Choroid plexus epithelial cell (primary cell): ENCODE measurements around the gene RAC3.
"Not testable (repeated sequence)": the region's sequence is repeated elsewhere in the genome, so short reads cannot be mapped to it uniquely, and the experiment has no call there.

Experiments
- DNase-seq: peaks from one replicate; pipeline ENCODE4 v3.0.0-alpha.2; 2010; ENCODE audit warnings: low read depth
- H3K4me3 ChIP-seq: 2 replicates; pipeline ENCODE4 v1.5.1; 2011; ENCODE audit warnings: low read depth, mild to moderate bottlenecking, control low read depth, low read length, moderate library complexity
- TF ChIP-seq, protein P1 (sequence below): conservative IDR thresholded peaks from 2 replicates; pipeline ENCODE4 v1.5.1; 2011; ENCODE audit warnings: low read depth, mild to moderate bottlenecking, control low read depth, inconsistent platforms, low read length, moderate library complexity

RAC3 gene

DNA sequence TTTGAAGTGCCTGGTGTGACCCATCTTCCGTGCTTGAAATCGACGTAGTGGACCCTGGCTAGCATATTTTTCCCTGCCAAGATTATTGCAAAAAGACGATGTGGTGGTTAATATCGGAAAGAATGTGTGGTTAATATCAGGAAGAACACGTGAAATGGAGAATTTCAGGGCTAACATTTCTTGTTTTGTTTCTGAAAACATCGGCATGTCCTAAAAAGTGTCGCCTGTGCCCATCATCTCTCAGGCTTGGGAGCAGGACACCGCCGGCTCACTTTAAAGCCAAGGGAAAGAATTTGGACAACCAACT lies 6.4 kb downstream of the RAC3 start:
- no peak for DNase-seq
- TF ChIP-seq, protein P1, sequence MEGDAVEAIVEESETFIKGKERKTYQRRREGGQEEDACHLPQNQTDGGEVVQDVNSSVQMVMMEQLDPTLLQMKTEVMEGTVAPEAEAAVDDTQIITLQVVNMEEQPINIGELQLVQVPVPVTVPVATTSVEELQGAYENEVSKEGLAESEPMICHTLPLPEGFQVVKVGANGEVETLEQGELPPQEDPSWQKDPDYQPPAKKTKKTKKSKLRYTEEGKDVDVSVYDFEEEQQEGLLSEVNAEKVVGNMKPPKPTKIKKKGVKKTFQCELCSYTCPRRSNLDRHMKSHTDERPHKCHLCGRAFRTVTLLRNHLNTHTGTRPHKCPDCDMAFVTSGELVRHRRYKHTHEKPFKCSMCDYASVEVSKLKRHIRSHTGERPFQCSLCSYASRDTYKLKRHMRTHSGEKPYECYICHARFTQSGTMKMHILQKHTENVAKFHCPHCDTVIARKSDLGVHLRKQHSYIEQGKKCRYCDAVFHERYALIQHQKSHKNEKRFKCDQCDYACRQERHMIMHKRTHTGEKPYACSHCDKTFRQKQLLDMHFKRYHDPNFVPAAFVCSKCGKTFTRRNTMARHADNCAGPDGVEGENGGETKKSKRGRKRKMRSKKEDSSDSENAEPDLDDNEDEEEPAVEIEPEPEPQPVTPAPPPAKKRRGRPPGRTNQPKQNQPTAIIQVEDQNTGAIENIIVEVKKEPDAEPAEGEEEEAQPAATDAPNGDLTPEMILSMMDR: no peak
- peak overlapping the region; percentile 37 for H3K4me3 ChIP-seq

GRCh38 chr17:82038796-82039409 lies 7.4 kb downstream of the RAC3 start:
- not testable (repeated sequence) for H3K4me3 ChIP-seq, DNase-seq

DNA sequence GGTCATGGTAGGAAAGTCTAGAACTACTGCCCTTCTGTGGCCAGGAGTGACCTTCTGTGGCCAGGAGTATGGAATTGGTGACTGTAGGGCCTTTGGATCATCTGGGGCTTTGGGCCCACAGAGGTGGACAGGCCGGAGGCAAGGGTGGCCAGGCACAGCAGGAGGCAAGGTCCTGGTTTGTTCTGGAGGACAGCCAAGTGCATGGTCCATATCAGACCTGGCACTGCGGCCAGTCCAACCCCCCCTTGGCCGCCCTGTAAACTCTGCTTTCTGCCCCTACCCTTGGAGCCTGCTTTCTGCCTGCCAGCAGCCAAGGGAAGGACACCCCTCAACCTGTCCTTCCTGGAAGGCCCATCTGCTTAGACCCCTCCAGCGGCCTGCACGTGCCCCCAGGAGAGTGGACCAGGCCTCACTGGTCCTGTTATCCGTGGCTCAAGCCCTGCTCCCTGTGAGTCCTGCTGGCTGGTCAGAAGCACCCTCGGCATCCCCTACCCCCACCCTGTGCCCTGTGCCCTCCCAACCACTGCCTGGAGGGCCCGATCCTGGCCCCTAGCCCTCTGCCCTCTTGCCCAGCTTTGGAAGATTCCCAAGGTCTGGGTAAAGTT lies 8.3 kb downstream of the RAC3 start:
- no peak for DNase-seq
- TF ChIP-seq, protein P1: no peak
- H3K4me3 ChIP-seq: no peak overlapping the region

DNA sequence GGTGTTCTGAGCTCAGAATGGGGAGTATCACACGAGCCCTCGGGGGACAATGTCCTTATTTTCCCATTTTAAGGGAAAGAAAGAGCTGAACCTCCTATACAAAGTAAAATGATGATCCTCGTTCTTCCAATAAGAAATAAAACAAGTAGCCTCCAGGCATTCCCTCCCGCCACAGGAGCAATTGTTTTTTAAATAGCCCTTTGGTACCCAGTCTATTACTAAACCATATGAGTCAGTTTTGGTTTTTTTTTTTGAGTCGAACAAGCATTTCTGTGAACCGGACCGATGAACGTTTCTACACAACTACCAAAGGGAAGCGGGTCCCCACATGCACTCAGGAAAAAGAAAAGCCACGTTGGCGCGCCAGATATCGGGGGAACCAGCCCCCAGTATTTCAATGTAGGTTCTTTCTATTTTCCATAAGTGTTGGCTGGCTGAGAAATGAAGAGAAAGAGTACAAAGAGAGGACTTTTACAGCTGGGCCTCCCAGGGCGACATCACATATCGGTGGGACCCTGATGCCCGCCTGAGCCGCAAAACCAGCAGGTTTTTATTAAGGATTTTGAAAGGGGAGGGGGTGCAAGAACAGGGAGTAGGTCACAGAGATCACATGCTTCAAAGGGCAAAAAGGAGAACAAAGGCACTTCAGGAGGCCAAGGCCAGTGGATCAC lies 9.8 kb downstream of the RAC3 start:
- TF ChIP-seq, protein P1: no peak
- DNase-seq: peak; percentile 32
- no peak overlapping the region for H3K4me3 ChIP-seq

GRCh38 chr17:82042649-82043048 lies 11.2 kb downstream of the RAC3 start:
- H3K4me3 ChIP-seq: no peak overlapping the region
- no peak for DNase-seq
- TF ChIP-seq, protein P1: no peak

DNA sequence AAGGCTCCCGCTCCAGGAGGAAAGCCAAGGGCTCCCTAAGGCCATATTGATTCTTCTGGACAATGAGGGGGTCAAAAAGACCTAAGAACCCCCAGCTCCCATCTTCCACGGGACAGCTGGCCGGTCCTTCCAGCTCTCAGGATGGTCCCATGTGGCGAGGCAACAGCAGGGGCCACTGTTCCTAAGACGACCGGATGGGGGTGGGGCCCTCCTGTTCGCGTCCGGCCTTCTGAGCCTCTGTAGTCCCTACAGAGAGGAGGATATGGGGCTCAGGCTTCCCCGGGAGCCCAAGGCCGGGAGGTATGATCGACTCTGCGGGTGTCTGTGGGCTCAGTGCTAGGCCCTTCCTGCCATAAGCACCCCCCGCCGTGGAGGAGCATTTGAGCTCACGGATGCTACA lies 12.0 kb downstream of the RAC3 start:
- H3K4me3 ChIP-seq: no peak overlapping the region
- no peak for DNase-seq
- TF ChIP-seq, protein P1: no peak

DNA sequence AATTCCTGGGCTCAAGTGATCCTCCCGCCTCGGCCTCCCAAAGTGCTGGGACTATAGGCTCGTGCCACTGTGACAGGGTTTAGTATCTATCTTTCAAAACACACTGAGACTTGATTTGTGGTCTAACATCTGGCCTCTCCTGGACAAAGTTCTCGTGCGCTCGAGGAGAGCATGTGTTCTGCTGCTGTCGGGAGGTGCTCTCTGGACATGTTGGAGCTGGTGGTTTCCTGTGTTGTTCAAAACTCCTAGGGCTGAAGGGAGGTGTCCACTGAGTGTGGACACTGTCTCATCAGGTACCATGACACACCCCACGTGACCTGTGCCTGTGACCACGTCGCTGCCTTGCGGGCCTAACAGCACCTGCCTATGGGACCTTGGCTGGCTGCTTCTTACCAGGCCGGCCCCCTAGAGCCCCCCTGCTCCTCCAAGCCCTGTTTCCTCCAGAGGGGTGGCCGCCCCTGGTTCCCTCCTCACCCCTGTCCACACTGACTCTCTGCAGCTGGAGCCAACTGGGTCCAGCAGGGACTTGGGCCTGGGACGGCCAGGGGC lies 14.5 kb downstream of the RAC3 start:
- no peak overlapping the region for H3K4me3 ChIP-seq
- TF ChIP-seq, protein P1: no peak
- DNase-seq: no peak
